GM19099 (cell line): ENCODE measurements around the gene SH2D3A.
A peak's percentile ranks its signal among the peaks of the same experiment; 100 is the strongest.

ENCODE experiments used
- POLR2A ChIP-seq: IDR thresholded peaks from 3 replicates; pipeline ENCODE4 v1.6.1; 2011; ENCODE audit warnings: low read depth; ENCODE audit not compliant: insufficient read length; ENCODE audit errors: extremely low read depth

Gene SH2D3A

GRCh38 chr19:6772028-6772865 lies 5.0 kb upstream of the SH2D3A start, which contains the start of gene VAV1:
VAV1 (plus strand) TSS chr19:6772708; CDS start chr19:6772808, 100 bp downstream.
- peak; percentile 87 for TF ChIP-seq POLR2A

GRCh38 chr19:6769006-6769619 lies 1.9 kb upstream of the SH2D3A start:
- TF ChIP-seq POLR2A: no peak

GRCh38 chr19:6768236-6768785 lies 1.1 kb upstream of the SH2D3A start:
- no peak for TF ChIP-seq POLR2A

- TF ChIP-seq POLR2A: no peak
Observed at GRCh38 chr19:6767081-6767356, 216 bp downstream of the SH2D3A start.

- no peak for TF ChIP-seq POLR2A
Observed at GRCh38 chr19:6766357-6767080, 716 bp downstream of the SH2D3A start.

- TF ChIP-seq POLR2A: no peak
Observed at GRCh38 chr19:6765738-6766356, 1.4 kb downstream of the SH2D3A start.

- no peak for TF ChIP-seq POLR2A
Observed at GRCh38 chr19:6761053-6761676, 6.1 kb downstream of the SH2D3A start.

GRCh38 chr19:6760606-6761005 lies 6.6 kb downstream of the SH2D3A start:
- no peak for TF ChIP-seq POLR2A

GRCh38 chr19:6754653-6755463 lies 12.4 kb downstream of the SH2D3A start:
- TF ChIP-seq POLR2A: no peak

- no peak for TF ChIP-seq POLR2A
Observed at GRCh38 chr19:6754136-6754535, 13.1 kb downstream of the SH2D3A start.

- TF ChIP-seq POLR2A: peak; percentile 43
Observed at GRCh38 chr19:6753178-6754031, 13.8 kb downstream of the SH2D3A start.

GRCh38 chr19:6752256-6753177 lies 14.7 kb downstream of the SH2D3A start:
- no peak for TF ChIP-seq POLR2A

- no peak for TF ChIP-seq POLR2A
Observed at GRCh38 chr19:6751189-6751588, 16.0 kb downstream of the SH2D3A start.
